NCI-H1105 treated with DMSO at 0.1 percent for 48 hours (cell line): ENCODE measurements around the gene EXTL1.

ENCODE experiments used
- DNase-seq: peaks from one replicate; lab custom pipeline; 2025; lab: John Stamatoyannopoulos, UW

EXTL1 gene

DNA sequence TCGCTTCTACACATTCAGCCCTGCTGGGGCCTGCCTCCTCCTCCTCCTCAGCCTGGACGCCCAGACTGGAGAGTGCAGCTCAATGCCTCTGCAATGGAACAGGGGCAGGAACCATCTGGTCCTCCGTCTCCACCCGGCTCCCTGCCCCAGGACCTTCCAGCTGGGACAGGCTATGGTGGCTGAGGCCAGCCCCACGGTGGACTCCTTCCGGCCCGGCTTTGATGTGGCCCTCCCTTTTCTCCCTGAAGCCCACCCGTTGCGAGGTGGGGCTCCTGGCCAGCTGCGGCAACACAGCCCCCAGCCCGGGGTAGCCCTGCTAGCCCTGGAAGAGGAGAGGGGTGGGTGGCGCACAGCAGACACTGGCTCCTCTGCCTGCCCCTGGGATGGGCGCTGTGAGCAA, 1.4 kb downstream of the EXTL1 start:
- no peak for DNase-seq

GRCh38 chr1:26023826-26024225, 2.3 kb downstream of the EXTL1 start:
- DNase-seq: no peak

- DNase-seq: no peak
Observed at GRCh38 chr1:26025060-26025459, 3.5 kb downstream of the EXTL1 start.

DNA sequence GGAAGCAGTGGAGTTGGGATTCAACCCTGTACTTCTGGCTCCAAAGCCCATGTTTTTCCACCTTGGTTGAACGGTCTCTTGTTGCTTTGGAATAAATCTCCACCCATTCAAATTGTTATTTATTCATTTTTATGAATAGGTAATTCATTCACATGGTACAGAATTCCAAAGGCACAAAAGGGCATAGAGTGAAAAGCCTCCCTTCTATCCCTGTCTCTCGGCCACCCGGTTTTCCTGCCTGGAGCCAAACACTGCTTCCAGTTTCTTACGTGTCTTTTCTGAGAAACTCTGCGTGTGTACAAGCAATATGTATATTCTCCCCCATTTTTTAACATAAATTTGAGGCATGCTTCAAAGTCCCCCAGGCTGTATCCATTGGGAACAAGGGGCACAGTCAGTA, 3.9 kb downstream of the EXTL1 start:
- no peak for DNase-seq

- DNase-seq: peak; percentile 27
Observed at GRCh38 chr1:26027716-26028489, 6.3 kb downstream of the EXTL1 start.

DNA sequence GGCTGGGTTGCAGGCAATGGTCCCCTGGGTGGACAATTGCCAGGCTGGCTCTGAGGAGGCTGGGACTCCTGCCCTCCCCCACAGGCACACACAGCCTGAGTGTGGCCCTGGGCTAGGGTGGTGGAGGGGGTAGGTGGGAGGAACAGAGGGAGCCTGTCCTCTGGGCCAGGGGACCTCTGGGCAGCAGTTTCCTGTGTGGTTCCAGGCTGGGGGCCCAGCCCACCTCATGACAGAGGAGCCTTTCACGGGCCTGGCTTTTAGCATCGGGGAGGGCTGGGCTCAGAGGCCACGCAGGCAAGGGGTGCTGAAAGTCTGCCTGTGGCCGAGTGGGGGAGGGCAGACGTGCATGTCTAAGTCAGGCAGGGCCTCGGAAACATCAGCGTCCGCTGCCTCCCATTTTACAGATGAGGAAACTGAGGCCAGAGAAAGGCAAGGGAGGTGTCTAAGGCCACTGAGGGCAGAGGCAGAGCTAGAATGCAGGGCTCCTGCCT, 7.0 kb downstream of the EXTL1 start:
- DNase-seq: no peak

DNA sequence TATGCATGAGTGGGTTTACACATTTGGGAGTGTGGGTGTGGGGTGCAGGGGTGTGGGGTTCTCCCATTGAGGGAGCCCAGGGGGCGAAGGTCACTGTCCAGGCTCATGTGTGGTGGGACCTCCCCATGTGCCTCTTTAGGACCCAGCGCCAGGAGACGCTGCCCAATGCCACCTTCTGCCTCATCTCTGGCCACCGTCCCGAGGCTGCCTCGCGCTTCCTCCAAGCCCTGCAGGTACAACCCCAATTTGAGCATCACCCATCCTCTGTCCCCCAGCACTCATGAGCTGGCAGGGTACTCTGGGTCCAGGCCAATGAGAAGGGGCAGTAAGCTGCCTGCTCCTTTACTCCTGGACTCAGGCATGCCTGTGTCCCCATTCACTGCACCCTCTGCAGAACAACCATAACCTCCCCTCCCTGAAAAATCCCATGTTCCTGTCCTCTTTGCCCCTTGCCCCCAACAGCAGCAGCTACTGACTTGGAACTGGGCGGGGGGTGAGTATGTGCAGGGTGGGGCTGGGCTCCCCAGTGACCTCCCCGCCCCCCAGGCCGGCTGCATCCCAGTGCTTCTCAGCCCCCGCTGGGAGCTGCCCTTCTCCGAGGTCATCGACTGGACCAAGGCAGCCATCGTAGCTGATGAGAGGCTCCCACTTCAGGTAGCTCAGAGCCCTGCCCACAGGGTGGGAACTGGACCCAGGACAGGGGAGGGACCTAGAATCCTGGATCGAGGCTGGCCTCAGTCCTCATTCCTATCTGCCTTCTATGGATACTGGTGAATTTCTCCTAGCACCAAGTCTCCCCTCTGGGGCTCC, 7.7 kb downstream of the EXTL1 start:
- no peak for DNase-seq

GRCh38 chr1:26029864-26030481, 8.4 kb downstream of the EXTL1 start:
- no peak for DNase-seq

DNA sequence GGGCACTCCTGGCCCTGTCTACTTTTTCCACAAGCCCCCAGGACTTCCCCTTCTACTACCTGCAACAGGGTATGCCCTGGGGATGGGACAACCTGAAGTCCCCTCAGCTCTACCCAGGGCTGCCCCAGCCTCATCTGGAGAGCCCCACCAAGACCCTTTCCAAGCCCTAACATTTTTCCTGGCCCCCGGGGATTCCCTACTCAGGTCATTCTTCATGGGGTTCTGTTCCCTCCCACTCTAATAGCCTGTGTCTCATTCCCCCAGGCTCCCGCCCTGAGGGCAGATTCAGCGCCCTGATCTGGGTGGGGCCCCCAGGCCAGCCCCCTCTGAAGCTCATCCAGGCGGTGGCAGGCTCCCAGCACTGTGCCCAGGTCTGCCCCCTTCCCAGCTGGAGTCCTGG, 9.6 kb downstream of the EXTL1 start:
- DNase-seq: no peak

- DNase-seq: no peak
Observed at GRCh38 chr1:26031611-26032220, 10.1 kb downstream of the EXTL1 start.

- DNase-seq: no peak
Observed at GRCh38 chr1:26032656-26033357, 11.2 kb downstream of the EXTL1 start.

GRCh38 chr1:26034504-26035202, 13.1 kb downstream of the EXTL1 start:
- DNase-seq: peak; percentile 36

GRCh38 chr1:26035203-26035958, 13.8 kb downstream of the EXTL1 start:
- DNase-seq: peak; percentile 90

- DNase-seq: peak; percentile 64
Observed at GRCh38 chr1:26035959-26036755, 14.6 kb downstream of the EXTL1 start.

DNA sequence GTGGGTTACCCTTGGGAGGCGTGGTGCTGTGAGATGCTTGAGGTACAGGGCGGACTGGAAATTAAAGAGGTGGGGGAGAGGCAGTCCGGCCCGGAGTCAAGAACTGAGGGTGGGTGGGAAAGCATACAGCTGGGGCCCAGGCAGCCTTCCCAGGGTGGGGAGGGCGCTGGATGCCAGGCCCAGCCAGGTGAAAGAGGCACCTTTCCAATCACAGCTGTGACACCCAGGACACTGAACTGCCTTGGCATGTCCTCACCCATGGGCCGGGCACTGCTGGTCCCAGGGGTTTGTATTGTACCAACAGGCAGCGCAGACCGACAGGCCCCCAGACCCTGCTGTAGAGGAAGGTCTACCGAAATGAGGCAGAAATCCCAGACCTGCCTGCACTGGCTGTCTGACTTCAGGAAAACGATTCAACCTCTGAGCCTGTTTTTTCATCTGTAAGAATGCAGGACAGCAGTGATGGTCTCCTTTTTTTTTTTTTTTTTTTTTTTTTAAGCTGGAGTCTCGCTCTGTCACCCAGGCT, 15.2 kb downstream of the EXTL1 start:
- no peak for DNase-seq

DNA sequence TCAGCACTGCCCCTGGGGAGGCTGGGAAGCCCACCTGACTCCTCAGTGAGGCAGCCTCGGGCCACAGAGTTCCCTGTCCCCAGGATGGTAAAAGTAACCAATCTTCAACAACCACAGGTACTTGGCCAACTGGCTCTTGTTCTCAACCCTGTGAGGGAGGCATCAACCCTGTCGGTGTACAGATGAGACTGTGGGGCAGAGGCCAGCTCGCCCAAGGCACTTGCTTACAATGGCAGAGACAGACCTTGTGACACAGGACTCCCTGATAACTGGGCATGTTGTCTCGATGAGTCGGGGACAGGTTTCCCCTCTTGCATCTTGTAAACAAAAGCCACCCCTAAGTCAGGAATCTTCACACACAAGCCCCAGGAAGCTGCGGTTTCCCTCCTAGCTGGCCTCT, 16.3 kb downstream of the EXTL1 start:
- DNase-seq: no peak

DNA sequence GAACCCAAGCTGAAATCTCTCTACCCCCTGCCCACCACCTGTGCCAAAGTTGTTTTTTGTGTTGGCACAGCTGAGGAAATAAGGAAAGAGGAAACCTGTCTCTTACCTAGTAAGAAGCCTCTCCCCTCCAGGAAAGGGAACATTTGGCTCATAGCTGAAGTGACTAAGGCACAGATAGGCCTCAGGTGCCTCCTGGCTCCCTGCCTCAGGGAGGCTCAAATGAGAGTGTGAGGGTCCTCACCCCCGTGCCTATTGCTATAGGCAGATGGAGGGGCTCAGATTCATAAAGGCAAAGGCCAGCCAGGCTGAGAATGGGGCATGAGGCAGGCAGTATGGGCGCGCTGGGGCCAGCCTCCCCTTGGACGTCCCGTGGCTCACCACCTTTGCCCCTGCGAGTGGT, 16.9 kb downstream of the EXTL1 start:
- DNase-seq: no peak

- DNase-seq: no peak
Observed at GRCh38 chr1:26038904-26039303, 17.3 kb downstream of the EXTL1 start.

DNA sequence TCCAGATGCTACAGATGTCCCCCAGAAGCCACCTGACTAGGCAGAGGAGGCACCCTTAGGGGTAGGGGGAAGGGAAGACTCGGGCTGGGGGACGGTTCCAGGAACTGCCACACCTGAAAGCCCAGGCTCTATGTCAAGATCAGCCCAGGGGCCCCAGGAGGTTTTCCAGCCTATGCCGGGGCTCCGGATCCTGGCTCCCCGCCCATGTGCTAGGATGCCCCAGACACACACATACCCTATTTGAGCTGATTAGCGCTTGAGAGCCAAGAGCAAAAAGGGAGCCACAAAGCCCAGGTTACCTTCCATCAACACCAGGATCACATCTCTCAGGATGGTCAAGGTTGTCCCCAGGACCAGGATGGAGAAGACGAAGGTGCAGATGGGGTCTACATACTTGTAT, 19.8 kb downstream of the EXTL1 start:
- DNase-seq: no peak
